Neural progenitor cell (in vitro differentiated cells): ENCODE results near the gene UBR4.

Experiments used
- CTCF ChIP-seq: fragments of 200-600 bp; sonication (generic); IDR thresholded peaks from 2 replicates; pipeline ENCODE4 v1.5.1; 2017; ENCODE audit warnings: antibody characterized with exemption, mild to moderate bottlenecking
- EZH2 ChIP-seq: fragments of 200-600 bp; sonication (generic); IDR thresholded peaks from 2 replicates; pipeline ENCODE4 v1.6.1; 2017; ENCODE audit warnings: antibody characterized with exemption, mild to moderate bottlenecking, moderate library complexity
- EZH2phosphoT487 ChIP-seq: fragments of 200-600 bp; sonication (generic); IDR thresholded peaks from 2 replicates; pipeline ENCODE4 v1.6.1; 2017; ENCODE audit warnings: antibody characterized with exemption

GRCh38 chr1:19076841-19077616 lies 133.0 kb downstream of the UBR4 start:
- no peak for TF ChIP-seq EZH2
- no peak for TF ChIP-seq EZH2phosphoT487
- TF ChIP-seq CTCF: no peak
